Inferior parietal cortex (tissue), 1 donor: ENCODE data around the gene SPRY4.
"Not testable (repeated sequence)": the region's sequence is repeated elsewhere in the genome, so short reads cannot be mapped to it uniquely, and the experiment has no call there.

Experiments
- DNase-seq: peaks from one replicate; pipeline ENCODE4 v3.0.0-alpha.2; 2016; ENCODE audit errors: extremely low spot score

The SPRY4 gene

DNA sequence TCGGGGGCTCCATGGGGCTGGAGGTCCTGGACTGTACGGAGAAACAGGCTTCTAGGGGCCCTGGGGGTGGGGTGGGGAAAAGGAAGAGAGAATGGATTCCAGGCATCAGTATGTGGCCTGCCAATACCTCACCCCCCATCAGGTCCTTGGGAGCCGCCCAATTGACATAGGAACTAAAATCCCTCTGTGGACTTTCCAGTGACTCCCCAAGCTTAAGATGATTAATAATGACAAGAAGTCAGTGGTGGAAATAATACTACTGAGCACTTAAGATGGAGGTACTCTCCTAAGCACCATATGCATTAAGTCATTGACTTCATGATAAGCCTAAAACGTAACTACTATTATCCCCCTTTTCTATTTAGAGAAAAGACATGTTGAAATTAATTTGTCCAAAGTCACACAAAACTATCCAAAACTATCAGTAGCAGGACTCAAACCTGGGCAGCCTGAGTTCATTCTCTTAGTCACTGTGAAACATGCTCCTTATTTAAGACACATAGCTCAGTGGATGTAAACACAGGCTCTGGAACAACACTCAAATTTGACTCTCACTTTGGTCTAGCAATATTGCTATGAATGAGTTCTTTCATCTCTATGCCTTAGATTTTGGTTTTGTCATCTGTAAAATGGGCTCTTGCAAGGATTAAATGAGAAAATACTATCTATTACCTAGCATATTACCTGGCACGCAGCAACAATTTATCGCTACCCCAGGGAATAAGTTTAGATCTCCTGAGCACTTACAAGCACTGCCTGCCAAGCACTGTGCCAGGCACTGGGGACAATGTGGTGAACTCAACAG, 9.5 kb downstream of the SPRY4 start:
- DNase-seq, result no peak

DNA sequence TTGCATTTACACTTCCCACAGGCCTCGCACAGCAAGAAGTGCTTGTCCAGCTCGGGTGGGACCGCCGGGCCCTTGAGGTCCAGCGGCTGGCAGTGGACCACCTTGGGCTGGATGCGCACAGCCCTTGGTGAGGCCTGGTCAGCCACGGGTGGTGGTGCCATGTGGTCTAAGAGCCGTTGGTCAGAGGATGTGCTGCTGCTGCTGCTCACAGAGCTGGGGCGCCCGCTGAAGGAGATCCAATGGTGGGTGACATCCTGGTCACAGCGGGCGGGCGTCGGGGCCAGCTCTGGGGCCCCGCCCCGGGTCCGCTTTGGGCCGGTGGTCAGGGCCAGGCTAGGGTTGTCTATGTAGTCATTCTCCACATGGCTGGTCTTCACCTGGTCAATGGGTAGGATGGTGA, 10.2 kb downstream of the SPRY4 start:
- no peak for DNase-seq

DNA sequence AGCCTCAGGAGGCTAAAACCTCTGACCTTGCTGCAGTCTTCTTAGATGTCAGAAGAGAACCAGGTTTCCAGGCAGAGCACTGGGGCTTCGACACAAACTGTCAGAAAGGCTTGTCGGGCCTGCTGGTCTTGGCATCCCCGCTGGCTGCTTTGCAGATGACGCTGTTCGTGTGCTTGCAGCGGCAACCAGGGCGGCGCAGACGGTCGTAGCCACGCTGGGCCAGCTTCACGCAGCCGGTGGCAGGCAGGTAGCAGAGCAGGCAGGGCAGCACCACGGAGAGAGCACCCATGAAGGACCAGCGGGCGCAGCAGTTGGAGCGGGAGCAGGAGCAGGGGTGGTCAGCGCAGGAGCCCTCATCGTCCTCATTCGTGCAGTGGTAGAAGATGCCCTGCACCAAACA, 10.7 kb downstream of the SPRY4 start:
- DNase-seq, result no peak

DNA sequence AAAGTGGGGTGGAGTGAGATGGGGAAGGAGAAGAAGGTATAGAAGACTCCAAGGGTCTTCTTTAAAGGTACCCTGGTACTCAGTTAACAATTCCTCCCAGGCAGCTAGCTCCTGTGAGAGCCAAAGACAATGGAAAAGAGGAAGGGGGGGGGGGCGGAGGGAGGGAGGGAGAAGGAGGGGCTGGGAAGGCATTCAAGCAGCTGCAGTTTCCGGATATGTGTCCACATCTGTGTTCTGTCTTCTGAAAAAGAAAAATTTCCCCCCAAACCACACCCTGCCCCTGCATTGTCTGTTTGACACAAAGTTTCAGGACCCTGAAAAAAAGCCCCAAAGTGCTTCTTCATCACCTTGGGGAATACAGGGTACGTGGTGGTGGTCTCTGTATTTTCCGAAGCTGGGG, 11.1 kb downstream of the SPRY4 start:
- DNase-seq, result no peak

DNA sequence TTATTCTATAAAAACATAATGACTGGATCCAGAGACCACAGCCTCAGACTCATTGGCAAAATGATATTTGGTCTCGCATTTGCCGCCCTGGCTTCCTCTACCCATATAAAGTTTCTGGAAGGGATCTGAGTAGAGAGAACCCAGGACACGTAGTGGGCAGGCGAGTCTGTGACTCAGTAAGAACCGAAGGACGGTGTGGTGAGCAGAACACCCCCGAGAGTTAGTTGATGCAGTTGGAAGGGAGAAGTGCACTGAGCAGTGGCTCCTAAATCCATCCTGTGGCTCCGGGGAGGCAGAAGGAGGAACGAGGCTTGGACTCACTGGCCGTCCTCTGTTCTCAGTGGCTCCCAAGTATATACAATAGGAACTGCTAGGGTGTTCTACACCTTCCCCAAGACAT, 11.5 kb downstream of the SPRY4 start:
- DNase-seq, result no peak

DNA sequence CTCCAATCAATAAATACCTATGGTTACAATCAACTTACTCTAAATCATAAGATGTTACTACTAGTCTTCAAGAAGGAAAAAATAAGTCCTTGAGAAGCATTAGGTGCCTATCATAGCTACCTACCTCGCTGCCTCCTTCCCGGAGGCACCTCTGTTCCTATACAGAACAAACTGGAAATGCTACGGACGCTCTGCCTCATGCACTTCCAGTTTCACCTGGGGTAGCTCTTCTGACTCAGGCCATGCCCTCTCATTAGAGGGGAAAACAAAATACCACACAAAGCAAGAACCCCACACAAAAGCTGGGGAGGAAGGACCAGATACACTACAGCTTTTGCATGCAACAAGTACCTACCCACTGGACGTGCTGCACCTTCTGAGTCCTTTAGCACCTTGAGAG, 12.4 kb downstream of the SPRY4 start:
- DNase-seq, result no peak

DNA sequence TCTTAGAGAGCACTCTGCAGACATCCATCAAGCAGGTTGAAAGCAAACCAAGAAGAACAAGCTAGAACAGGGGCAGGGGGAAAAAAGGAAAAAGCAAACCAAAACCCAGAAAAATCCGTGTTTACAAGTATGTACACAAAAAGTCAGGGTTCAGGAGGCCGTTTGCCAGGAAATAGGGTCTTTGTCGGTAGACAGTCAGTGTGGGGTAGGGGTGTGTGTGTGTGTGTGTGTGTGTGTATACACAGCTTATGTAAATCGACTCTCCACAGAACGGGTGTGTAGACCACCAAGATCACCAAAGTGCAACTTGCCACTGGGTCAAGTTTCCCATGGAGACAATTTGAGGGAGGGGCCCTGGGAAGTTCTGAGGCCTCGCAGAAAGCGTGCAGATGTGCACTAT, 13.1 kb downstream of the SPRY4 start:
- DNase-seq, result no peak

DNA sequence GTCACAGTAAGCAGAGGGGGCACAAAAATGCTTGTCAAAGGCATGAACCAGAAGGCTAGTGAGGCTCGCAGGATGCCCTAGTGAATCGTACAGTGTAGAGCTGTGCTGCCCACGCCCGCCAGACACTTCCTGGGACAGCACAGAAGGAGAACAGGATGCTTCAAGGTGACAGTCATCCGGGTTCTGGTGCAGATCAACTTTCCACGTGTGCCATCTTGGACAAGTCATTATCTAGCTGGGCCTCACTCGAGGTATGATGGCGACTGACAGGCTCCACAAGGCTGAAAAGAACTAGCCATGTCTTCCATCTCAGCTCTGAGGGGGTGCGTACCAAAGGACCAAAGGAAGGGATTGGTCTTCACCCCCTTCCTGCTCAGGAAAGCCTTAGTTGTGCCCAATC, 14.0 kb downstream of the SPRY4 start:
- no peak for DNase-seq

DNA sequence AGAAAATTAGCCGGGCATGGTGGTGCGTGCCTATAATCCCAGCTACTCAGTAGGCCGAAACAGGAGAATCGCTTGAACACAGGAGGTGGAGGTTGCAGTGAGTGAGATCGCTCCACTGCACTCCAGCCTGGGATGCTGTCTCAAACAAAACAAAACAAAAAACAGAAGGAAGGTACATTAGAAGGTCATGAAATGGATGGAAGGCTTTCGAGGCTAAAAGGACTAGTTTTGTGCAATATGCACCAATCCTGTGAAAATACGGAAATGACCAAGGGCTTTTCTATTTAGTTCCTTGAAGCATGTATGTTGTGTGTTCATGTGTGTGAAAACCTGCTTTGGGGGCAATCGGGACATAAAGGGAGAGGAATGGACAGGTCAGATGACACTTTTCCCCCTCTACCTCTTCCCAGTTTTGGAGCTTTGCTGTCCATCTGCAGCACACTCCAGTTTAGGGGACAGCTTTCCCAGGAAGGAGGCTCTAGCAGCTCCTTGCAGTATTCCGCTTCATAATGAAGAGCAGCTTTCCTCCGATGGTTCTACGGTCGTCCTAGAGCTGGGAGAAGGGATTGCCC, 15.0 kb downstream of the SPRY4 start:
- no peak for DNase-seq

DNA sequence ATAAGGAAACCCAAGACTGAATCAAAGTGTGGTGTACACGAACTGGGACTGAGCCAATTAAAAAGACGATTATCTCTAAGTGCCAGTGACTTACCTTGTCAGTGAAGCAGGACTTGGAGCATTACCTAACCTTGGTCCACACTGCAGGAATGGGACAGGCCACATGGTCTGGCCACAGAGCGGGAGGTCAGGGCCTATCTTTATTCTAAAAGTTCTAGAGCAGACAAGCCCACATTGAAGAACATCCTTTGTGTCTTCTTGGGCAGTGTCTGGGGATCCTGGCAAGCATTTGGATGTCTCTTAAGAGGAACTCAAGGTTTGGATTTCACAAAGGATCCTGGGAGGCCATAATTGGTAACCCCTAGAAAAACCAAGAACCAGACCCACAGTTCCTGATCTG, 16.5 kb downstream of the SPRY4 start:
- DNase-seq, result no peak

DNA sequence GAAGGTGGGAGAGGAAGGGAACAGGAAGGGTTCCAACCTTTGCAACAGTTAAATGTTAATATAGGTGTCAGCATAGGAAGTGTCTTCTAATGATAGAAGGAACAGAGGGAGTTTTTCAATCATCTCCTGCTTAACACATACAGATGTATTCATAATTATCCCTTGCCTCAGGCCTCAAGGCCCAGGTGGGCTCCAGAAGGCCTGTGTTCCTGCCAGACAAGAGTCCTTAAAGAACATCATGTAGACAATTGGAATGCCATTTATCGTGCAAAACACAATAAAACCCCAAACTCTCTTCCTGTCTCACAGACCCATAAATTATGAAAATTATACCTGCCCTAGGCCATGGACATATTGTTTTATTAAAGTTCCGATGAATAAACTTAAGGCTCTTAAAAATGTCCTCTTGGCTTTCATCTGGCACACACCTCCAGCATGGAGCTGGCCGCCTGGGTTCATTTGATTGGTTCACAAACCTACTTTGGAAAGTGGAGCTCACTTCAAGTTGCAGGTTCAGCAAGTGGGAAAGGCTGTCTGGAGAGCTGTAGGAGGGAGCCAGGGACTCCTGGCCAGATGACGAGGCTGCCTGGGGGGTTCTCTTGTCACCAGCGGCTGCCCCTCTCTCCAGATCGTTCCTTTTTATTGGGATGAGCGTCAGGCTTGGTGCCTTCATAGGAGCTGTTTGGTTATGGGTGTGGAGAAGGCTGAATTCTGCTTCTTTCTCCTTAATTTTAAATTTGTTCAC, 17.5 kb downstream of the SPRY4 start:
- no peak for DNase-seq

DNA sequence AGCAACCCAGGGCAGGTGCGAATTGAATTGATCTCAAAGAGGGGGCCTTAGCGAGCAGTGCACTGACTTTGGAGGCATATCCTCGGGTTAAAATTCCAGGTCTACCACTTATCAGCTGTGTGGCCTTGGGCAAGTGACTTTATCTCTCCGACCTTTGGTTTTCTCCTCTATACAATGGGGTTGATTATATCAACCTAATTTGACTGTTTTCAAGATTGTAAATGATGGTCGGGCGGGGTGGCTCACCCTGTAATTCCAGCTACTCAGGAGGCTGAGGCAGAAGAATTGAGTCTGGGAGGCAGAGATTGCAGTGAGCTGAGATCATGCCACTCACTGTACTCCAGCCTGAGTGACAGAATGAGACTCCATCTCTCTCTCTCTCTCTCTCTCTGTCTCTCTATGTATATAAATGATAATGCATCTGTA, 18.7 kb downstream of the SPRY4 start:
- no peak for DNase-seq

DNA sequence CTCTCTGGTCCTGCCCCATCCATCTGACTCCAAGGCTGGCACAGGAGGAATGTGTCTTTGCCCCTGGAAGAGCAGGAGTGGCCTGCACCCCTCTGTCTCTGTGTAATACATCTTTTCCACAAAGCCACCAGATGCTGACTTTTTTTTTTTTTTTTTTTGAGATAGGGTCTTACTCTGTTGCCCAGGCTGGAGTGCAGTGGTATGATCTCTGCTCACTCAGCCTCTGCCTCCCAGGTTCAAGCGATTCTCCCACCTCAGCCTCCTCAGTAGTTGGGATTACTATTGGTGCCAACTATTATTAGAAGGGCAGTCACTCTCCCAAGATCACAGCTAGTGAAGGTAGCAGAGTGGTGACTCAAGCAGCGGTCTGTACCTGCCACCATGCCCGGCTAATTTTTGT, 19.6 kb downstream of the SPRY4 start:
- DNase-seq, result no peak

DNA sequence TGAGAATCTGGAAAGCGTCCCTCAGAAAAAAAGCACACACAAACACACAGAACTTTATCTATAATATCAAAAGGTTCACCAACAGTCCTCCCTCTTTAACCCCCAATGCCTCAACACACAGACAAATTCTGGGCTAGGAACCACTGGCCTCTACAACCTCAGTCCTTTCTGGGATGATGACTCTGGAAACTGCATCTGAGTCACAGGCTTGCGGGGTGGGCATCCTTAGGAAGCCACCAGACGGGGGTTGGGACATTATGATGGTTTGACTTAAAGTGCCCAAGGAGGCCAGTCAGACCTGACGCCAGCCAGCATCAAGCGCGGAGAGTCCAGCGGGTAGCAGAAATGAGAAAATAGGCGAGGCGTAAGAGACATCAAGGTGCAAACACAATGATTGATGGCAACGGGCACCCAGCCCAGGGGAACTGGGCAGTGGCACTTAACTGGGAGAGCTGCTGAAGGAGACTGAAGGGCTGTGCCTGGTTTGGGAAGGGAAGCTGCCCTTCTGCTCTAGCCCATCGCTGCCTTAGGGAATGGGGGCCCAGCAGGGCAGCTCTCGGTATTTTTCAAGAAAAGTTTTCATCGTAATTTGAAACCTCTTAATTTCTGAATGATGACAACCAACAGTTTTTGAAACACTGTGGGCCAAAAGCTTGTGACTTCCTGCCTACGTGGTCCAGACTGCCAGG, 20.7 kb downstream of the SPRY4 start:
- DNase-seq, result no peak

DNA sequence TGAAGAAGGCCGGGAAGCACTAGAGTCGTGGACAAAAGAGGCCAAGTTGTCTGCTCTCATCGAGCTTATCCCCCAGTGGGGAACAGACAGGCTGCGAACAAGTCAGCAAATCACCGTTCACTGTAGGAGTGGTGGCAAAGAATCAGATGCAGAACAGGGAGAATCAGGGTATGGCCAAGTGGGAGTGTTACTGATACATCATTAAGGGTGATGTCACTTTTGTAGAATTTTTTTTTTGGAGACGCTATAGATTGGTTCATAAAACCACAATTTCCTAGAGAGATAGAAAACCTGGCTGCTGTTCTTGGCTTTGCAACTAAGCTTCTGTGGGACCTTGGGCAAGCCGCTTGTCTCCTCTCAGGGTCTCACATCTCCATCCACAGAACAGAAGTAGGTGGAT, 21.3 kb downstream of the SPRY4 start:
- no peak for DNase-seq

DNA sequence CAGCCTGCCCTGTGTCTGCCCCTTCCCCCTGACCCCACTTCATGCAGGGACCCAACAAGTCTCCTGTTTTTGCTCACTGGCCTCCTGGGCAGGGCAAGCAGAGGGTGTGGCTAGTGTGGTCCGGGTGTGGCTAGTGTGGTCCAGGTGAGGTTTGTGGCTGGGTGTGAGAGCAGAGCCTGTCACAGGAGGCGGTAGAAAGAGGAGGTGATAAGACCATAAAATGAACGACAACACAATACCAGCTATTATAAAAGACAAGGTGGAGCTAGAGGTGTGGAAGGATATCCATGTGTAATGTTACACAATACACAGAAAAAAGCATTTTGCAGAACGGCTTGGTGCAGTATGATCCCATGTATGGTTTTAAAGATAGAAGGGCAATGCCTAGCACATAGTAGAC, 23.3 kb downstream of the SPRY4 start:
- no peak for DNase-seq

DNA sequence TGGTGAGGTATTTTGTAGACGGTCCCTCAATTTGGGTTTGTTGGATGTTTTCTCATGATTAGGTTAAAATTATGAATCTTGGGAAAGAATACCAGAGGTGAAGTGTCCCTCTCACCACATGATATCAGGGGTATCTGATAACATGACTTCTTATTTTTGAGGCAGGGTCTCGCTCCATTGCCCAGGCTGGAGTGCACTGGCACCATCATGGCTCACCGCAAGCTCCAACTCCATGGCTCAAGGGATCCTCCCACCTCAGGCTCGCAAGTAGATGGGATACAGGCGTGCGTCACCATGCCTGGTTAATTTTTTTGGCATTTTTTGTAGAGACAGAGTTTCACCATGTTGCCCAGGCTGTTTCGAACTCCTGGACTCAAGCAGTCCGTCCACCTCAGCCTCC, 24.1 kb downstream of the SPRY4 start:
- DNase-seq, result no peak

DNA sequence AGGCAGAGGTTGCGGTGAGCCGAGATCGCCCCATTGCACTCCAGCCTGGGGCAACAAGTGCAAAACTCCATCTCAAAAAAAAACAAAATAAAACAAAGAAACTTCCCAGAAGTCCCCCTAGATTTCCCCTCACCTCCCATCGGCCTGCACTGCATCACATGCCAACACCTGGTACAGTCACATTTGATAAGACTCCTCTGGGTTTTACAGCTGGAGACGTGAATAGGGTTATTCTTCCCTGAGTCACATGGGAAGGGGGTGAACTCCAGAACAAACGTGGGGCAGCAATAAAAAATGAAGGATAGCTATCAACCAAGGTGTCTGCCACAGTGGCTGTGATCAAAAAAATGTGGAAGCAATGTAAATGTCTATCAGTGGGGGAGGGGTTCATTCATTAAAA, 26.0 kb downstream of the SPRY4 start:
- no peak for DNase-seq

DNA sequence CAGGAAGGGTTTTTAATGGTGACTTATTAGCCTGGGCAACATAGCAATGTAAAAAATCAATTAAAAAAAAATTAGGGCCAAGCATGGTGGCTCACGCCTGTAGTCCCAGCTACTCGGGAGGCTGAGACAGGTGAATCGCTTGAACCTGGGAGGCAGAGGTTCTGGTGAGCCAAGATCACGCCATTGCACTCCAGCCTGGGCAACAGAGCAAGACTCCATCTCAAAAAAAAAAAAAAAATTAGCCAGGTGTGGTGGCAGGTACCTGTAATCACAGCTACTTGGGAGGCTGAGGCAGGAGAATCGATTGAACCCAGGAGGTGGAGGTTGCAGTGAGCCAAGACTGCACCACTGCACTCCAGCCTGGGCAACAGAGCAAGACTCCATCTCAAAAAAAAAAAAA, 27.0 kb downstream of the SPRY4 start:
- not testable (repeated sequence) for DNase-seq

DNA sequence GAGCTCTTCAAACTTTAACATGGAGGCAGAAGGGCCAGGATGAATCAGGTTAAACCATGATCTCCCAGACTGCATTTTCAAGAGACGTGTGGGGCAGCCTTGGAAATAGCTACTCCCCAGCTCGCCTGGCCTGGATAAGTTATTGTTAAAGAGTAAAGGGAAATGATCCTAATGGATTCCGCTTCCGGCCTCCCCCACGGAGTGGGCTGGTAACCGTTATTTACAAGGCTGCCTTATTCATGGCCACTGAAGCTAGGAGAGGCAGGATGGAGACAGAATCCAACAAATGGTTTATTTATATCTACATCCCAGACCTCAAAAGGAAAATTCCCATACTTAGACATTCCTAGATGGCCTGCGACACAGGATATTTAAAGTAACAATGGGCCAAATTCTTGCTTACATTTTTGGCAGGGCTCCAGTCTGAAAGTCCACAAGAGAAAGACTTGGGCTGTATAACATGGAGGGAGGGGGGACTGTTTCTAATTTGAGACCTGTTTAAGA, 27.9 kb downstream of the SPRY4 start:
- DNase-seq, result no peak

DNA sequence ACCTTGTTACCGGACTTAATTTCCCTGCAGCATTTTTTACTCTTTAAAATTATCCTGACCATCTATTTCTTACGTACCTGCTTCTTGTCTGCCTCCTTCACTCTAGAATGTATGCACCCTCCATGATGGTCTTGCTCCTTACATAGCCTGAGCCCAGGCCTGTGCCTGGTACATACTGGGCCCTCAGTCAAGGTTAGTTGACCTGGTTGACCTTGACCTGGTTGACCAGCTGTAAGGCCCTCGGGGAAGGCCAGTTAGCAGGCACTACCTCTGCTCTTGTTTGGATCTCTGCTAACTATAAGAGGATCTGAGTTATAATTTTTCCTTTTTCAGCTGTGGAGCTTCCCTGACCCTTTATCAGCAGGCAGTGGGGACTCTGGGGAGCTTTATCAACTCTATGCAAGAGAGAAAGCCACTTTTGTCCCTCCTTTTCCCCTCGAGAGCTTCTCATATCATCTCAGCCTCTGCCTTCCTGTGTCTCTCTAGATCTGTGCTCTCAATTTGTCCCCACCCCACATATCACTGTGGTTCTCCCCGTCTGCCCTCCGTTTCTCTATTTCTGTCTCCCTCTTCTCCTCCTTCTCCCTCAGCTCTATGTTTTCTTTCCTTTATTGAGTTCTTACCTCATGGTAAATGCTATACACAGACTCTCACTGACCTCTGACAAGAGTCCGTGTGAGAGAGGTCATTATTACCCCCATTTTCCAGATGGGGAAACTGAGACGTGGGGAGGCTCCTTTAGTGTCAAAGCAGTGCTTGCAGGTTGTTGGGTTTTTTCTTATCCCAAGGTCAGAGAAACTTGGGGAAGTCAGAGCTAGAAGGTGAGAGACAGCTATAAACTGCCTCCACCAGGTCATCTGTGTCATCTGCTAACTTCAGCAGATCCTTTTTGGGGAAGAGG, 28.6 kb downstream of the SPRY4 start:
- no peak for DNase-seq
